HL-60/S4 treated with phorbol 12-myristate 13-acetate at 8.2 ng/mL for 4 days and 3 days (cell line): Measurements from ENCODE around the gene IGSF21.

Experiments used
- in situ Hi-C: fragments of 300-500 bp; cut with MboI; formaldehyde crosslinking; loops from 2 replicates; pipeline ENCODE4 v1.15.0; 2022; ENCODE audit warnings: low sequenced_read_pairs

The IGSF21 gene

DNA sequence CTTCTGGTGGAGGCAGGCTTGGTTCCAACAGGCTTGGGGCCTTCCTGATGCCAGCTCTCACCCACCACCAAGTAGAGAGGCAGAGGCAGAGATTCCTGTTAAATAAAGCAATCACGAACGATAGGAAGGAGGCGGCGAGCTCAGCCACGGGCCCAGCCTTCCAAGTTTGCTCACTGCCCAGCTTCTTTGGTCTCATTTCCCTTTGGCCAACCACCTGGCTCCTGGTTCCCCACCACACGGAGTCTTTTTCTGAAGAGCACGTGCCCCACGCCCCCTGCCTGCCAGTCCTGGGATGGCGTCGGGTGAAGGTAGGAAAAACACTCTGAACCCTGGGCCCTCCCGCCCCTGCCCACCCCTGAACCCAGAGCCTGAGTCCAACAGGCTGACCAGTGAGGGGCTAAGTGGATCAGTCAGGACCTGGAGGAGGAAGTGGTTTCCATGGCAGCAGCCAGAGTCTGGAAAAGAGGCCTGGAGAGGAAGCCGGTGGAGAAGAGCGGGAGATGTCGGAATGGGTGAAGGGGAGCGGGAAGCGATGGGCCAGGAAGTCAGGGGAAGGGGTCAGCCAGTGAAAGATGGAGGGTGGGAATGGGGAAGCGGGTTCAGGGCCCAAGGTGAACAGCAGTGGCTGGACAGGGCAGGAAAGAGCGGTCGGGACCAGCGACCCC, 214.9 kb downstream of the IGSF21 start:
- in situ Hi-C loops, result no loop called here

DNA sequence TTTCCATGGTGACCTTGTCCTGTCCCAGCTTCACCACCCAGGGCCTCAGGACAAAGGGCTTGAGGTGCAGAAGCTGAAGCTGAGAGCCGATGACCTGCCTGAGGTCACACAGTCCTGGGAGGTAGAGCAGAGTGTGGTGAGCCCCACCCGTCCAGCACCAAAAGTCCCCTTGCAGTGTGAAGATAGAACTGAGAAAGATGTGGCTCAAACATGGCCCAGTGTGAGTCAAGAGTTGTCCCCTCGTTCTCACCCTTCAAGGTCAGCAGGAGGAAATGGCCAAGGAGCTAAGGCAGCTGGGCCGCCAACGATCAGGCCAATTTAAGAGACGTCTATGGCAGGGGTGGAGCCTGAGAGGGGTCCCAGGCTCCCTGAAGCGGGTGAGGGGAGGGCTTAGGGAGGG, 215.7 kb downstream of the IGSF21 start:
- in situ Hi-C loops, result no loop called here

DNA sequence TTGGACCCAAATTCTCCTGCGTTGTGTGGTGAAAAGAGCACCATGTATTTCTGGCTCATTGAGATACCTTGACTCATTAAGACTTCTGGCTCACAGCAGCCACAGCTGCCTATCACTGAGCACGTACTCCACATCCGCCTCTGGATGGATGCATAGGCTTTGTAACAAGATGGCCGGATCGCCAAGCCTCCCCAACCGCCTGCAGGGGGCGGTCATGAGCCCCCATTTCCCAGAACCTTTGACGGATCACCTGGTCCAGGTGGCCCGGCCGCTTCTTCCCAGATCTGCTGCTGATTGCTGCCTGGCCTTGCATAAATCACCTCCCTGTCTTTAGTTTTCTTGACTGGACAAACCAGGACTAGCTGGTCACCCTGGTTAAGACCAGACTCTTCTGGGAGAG, 216.6 kb downstream of the IGSF21 start:
- in situ Hi-C loops, result no loop called here

DNA sequence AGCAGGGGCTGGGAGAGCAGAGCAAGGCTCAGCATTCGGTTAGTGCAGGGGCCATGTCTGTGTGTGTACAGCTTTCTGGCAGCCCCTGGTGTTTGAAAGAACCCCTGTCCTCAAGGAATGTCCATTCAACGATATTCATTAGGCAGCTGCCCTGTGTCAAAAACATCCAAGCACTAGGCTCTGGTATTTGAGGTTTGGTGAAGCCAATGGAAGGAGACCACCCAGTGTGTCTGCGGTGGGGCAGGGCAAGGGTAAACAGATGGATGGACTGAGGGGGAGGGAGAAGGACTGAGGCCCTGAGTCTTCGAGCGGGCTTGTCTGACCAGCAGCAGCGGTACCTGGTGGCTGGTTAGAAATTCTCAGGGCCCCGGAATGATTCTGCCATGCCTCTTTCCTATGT, 217.5 kb downstream of the IGSF21 start:
- in situ Hi-C loops, result no loop called here

DNA sequence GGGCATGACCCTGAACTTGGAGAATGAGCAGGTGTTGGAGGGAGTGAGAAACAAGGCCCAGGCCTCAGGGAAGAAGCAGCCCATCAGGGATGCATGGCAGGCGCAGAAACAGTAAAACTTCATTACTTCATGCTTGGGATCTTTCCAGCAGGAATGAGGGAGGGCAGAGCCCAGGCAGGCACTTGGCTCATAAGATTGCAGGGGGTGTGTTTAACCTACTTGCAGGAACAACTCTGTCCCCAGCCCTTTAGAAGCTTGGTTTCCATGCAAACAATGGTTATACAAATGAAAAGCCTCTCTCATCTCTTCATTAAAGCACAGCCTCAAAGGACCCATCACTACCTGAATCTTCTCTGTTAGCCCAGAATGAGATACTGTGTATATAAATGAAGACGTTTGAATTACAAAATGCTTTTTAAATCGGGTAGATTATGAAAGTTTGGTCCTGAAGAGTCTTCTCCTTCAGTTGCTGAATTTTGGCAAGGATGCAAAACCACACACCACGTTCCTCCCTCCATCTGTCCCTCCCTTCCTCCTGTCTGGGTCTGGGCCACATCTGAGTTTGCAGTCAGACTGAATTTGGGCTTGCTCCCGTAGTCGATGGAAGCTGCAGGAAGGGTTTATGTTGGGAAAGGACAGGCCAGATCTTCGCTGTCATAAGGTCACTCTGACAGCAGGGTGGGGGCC, 218.8 kb downstream of the IGSF21 start:
- in situ Hi-C loops, result no loop called here

GRCh38 chr1:18327650-18328049, 220.1 kb downstream of the IGSF21 start:
- in situ Hi-C loops, result no loop called here

DNA sequence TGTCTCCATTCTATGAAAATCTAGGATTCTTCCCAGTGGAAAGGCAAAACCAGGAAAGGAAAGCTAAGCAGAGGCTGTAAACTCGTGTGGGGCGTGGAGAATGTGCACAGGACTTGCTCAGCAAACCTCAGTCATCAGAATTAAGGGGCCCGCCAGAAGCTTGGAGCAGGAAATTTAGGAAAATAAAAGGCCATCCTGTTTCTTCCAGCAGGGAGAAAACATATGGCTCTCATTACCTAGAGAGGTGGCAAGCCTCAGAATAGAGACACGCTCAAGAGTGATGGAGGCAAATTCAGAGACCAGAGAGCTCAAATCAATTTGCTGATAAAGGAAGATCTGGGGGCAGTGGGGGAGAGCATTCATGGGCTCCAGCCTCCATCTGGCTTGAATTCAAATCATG, 221.2 kb downstream of the IGSF21 start:
- in situ Hi-C loops, result no loop called here

- in situ Hi-C loops, result no loop called here
Observed at GRCh38 chr1:18329469-18330253, 222.1 kb downstream of the IGSF21 start.

GRCh38 chr1:18332576-18332975, 225.0 kb downstream of the IGSF21 start:
- in situ Hi-C loops, result no loop called here

DNA sequence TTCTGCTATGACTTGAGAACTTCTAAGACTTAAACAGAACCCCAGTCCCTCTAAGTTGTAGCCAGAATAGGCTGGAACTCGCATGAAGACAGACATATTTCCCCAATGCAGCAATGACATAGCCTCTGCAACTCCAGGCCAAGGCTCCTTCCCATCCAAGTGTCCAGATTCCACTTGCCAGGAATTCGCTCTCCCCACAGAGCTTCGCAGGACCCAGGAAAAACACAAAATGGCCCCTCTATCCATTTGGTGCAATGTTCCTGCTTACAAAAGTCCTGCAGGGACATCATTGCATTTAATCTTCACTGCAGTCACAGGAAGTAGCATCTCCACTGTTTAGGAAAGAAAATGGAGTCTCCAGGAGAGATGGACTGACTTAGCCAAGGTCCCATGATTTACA, 225.6 kb downstream of the IGSF21 start:
- in situ Hi-C loops, result no loop called here

DNA sequence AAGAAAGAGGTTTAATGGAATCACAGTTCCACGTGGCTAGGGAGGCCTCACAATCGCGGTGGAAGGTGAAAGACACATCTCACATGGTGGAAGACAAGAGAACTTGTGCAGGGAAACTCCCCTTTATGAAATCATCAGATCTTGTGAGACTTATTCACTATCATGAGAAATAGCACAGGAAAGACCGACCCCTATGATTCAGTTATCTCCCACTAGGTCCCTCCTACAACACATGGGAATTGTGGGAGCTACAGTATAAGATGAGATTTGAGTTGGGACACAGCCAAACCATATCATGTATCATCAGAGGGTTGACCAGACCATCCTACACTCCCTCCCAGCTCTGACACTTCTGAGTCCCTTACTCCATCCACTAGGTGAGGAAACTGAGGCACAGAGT, 229.2 kb downstream of the IGSF21 start:
- in situ Hi-C loops, result no loop called here

GRCh38 chr1:18337757-18338156, 230.2 kb downstream of the IGSF21 start:
- in situ Hi-C loops, result no loop called here

DNA sequence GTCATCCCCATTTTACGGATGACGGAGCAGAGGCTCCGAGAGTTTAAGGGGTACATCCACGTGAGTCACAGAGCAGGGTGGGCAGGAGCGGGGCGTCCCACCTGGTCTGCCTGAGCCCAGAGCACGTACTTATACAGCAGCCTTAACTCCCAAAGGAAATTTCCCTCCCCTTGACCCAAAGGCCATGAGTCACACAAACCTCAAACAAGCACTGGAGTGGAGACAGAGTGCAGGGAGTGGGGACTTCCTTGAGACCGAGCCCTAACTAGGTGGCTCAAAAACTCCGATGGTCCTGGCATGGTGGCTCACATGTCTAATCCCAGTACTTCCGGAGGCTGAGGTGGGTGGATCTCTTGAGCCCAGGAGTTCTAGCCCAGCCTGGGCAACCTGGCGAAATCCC, 231.6 kb downstream of the IGSF21 start:
- in situ Hi-C loops, result no loop called here

DNA sequence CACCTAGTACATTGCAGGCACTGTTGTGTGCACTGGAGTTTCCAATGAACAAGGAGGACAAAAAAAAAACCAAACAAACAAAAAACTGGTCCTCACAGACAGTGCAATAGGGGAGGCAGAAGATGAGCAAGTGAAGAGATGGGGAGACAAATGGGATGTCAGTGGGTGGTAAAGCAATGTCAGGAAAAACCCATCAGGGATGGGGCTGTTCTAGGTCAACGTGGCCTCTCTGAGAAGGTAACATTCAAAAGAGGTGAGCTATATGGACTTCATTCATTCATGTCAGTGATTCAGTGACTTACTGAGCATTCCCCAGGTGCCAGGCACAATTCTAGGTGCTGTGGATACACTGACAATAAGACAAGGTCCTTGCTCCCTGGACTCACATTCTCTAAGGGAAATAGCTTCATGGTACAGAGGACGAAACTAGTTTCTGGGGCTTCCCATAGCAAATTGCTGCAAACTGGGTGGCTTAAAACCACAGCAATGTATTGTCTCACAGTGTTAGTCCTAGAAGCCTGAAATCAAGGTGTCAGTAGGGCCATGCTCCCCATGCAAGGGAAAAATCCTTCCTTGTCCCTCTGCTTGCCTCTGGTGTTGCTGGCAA, 232.7 kb downstream of the IGSF21 start:
- in situ Hi-C loops, result no loop called here

GRCh38 chr1:18340787-18341186, 233.2 kb downstream of the IGSF21 start:
- in situ Hi-C loops, result no loop called here

DNA sequence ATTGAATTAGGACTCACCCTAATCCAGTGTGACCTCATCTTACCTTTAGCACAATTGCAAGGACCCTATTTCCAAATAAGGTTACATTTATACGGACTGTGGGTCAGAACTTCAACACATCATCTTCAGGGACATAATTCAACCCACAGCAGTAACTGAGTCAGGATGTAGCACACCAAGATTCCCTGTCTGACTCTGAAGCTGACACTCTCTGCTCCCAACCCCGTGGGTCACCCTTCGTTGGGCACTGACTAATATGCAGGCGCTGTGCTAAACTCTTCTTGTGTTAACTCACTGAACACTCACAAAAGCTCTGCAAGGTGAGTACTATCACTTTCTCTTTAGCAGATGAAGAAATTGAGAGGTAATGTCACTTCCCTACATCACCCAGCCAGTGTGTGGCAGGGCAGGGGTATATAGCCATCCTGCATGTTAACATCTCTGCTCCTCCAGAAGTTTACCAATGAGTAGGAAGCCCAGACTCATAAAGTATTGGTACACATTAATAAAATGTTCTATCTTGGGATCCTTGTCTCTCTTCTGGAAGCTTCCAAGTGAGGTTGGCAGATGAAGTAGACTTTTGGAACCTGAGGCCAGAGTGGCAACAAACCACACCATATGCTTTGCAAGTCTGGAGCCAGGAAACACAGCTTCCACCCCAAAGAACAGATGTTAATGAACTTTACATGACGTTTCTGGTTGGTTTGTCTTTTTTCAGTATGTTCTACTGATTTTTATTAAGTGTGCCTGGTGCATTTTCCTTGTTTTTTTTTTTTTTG, 233.9 kb downstream of the IGSF21 start:
- in situ Hi-C loops, result no loop called here

DNA sequence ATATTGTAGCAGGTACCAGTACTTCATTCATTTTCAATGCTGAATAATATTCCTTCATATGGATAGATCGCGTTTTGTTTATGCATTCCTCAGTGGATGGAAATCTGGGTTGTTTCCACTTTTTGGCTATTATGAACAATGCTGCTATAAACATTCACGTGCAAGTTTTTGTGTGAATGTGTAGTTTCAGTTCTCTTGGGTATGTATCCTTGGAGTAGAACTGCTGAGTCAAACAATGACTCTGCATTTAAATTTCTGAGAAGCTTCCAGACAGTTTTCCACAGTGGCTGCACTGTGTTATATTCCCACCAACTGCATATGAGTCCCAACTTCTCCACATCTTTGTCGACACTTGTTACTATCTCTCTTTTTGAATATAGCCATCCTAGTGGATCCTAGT, 235.1 kb downstream of the IGSF21 start:
- in situ Hi-C loops, result no loop called here

DNA sequence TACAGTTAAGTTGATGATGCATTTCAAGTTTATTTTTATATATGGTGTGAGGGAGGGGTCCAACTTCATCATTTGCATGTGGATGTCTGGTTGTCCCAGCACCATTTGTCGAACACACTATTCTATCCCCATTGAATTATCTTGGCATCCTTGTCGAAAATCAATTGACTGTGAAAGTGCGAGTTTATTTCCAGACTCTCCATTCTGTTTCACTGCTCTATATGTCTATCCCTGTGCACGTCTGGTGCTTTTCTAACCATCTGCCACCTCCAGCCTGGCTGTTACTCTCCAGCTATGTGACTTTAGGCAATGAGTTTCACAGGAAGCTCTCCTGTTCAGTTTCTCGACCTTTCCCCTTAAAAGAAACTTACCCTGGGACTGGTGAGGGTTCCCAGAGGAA, 236.0 kb downstream of the IGSF21 start:
- in situ Hi-C loops, result no loop called here

- in situ Hi-C loops, result no loop called here
Observed at GRCh38 chr1:18344755-18345154, 237.2 kb downstream of the IGSF21 start.

DNA sequence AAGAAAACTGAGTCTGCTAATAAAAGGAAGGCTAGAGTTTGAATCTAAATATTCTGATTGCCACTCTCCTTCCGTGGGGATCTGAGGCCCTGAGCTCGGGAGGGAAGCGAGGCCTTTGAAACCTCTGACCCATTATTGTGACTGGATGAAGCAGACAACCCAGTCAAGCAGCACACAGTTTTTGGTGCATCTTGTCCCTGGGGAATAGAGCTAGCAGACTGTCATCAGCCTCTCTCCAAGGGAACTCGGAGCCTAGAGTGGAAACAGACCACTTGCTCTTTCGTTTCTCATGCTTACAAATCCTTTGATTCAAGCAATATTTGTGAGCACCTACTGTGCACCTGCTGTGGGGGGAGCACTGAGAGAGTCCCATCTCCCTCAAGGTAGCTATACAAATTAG, 240.0 kb downstream of the IGSF21 start:
- in situ Hi-C loops, result no loop called here

DNA sequence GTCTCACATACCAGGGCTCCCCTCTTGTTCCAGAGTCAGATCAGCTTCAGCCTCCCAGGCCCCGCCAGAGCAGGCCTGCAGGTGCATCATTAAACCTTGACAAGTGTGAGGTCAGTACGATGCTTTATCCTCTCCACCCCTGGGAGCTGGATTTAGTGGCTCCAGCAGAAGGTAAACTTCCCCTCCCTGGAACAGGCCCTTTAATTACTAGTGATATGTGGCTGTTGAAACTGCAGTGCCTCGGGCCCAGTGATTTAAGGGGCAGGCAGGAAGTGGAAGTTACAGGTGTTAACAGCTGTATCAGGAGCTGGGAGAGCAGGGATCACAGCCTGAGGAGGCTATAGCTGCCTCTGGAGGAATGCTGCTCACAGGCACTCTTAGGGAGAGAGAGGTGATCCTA, 240.8 kb downstream of the IGSF21 start:
- in situ Hi-C loops, result no loop called here
